Muscle of leg (tissue), 11 donors: ENCODE measurements around the gene ALDH3B1. TPM values are rescaled to one million over a fixed set of nuclear protein-coding genes. Genes with fewer than 3 reads are reported as not detected.

ENCODE experiments used
- DNase-seq: peaks from one replicate; pipeline ENCODE4 v3.0.0; 2013
- H3K27ac ChIP-seq: one replicate; pipeline ENCODE4 v1.5.1; 2013; ENCODE audit warnings: mild to moderate bottlenecking, low read length, control low read depth
- H3K27me3 ChIP-seq: one replicate; pipeline ENCODE4 v1.6.1; 2013; ENCODE audit warnings: low read length; ENCODE audit not compliant: control insufficient read depth, insufficient read depth
- H3K36me3 ChIP-seq: one replicate; pipeline ENCODE4 v1.6.1; 2013; ENCODE audit warnings: low read length; ENCODE audit not compliant: control insufficient read depth, insufficient read depth
- H3K4me1 ChIP-seq: one replicate; pipeline ENCODE4 v1.6.1; 2013; ENCODE audit warnings: low read length; ENCODE audit not compliant: control insufficient read depth, insufficient read depth
- H3K4me3 ChIP-seq: one replicate; pipeline ENCODE4 v1.5.1; 2013; ENCODE audit warnings: low read length, control low read depth
- H3K9me3 ChIP-seq: replicated peaks from 2 replicates; pipeline ENCODE4 v1.6.1; 2013; ENCODE audit warnings: low read depth, low read length; ENCODE audit not compliant: control insufficient read depth
- WGBS: methylation state at CpG from one replicate; pipeline ENCODE4 v1.1.5; 2013; ENCODE audit warnings: missing lambda C conversion rate; ENCODE audit not compliant: insufficient coverage; 5-methylcytosine and 5-hydroxymethylcytosine counted together
- polyA plus RNA-seq, 8 donors: library from polyadenylated mRNA; unstranded; fragments of 120-200 nt; gene quantifications; one replicate each; pipeline versions ENCODE4 v1.2.1 to v1.2.3, GENCODE V29; 2013; ENCODE audit warnings: inconsistent platforms in 1 of 8, low replicate concordance in 1 of 8; ENCODE audit not compliant: insufficient read length in 8 of 8, insufficient read depth in 1 of 8
- total RNA-seq: library from RNA; stranded (reverse); fragments of 120-200 nt; gene quantifications from one replicate; pipeline ENCODE4 v1.2.4, GENCODE V29; 2013

ALDH3B1 gene
- total and polyA plus RNA-seq, 9 donors, result 3.2 to 10.7 (median 5.4) TPM

- Histone ChIP-seq H3K9me3 (no peaks in the 10 kb centered on the region), H3K4me1 (peaks cover 18% of the 10 kb centered on the region), H3K36me3 (peaks cover 29% of the 10 kb centered on the region), H3K27ac (peak within 1 kb of the TSS; percentile 88), H3K27me3 (no peaks in the 10 kb centered on the region), H3K4me3 (peak within 1 kb of the TSS; percentile 95)
- under 1% methylated on average over 36 of the region's 56 CpGs for WGBS
- DNase-seq, result peak; percentile 100
Observed at GRCh38 chr11:68030318-68031143, 20.4 kb downstream of the ALDH3B1 start, which contains the start of gene NDUFS8. Gene NDUFS8 (plus strand): TSS chr11:68030681. CDS start chr11:68032152, 1,471 bp downstream.

GRCh38 chr11:68031144-68031464 lies 21.0 kb downstream of the ALDH3B1 start:
- Histone ChIP-seq H3K4me1 (peaks cover 18% of the 10 kb centered on the region), H3K27ac (peak overlapping the region; percentile 88), H3K36me3 (peaks cover 33% of the 10 kb centered on the region), H3K4me3 (peak overlapping the region; percentile 95), H3K27me3 (no peaks in the 10 kb centered on the region), H3K9me3 (no peaks in the 10 kb centered on the region)
- no peak for DNase-seq
- WGBS, result 18% methylated on average over 9 of the region's 10 CpGs

DNA sequence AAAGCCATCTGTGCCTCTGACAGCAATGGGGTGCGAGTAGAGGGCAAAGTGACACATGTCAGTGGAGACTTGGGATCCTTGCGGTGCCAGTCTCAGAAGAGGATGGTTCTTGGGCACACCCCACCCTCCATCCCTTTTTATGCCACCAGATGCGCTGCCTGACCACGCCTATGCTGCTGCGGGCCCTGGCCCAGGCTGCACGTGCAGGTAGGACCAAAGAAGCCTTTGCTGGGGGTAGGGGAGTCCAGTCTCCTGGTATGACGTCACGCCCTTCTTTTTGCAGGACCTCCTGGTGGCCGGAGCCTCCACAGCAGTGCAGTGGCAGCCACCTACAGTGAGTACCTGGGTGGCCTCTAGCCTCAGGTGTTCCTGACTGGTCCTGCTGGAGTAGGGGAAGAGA lies 21.9 kb downstream of the ALDH3B1 start:
- Histone ChIP-seq H3K9me3 (no peaks in the 10 kb centered on the region), H3K27ac (no peak overlapping the region), H3K27me3 (no peaks in the 10 kb centered on the region), H3K4me1 (peaks cover 25% of the 10 kb centered on the region), H3K36me3 (peaks cover 39% of the 10 kb centered on the region), H3K4me3 (no peak overlapping the region)
- no peak for DNase-seq
- WGBS, result 66% methylated on average over 4 of the region's 9 CpGs

DNA sequence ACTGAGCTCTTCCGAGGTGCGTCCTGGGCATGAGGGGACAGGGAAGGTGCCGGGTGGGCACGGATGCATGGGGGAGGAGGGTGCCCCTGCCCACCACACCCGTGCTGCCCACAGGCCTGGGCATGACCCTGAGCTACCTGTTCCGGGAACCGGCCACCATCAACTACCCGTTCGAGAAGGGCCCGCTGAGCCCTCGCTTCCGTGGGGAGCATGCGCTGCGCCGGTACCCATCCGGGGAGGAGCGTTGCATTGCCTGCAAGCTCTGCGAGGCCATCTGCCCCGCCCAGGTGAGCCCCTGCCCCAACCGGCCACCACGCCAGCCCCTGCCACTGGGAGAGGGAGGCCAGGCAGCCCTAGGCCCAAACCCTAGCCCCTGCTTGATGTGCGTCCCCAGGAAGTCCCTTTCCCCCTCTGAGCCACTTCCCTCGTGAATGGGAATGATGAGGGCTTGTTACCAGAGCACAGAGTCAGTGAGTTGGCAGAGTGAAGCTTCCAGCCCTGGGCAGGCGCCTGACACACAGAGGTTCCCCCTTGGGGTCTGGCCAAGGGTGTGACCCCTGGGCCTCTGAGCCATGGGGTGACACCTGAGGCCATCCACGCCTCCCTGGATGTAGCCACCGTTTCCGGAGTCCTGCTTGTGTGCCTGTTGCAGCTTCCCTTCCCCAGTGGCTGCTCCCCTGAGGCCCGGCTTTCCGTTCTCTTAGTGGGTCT lies 23.0 kb downstream of the ALDH3B1 start:
- DNase-seq, result no peak
- 91% methylated on average over 27 of the region's 29 CpGs for WGBS
- H3K27me3 ChIP-seq, result no peaks in the 10 kb centered on the region
- no peak overlapping the region for H3K4me3 ChIP-seq
- peaks cover 41% of the 10 kb centered on the region for H3K36me3 ChIP-seq
- H3K4me1 ChIP-seq, result peaks cover 35% of the 10 kb centered on the region
- H3K9me3 ChIP-seq, result no peaks in the 10 kb centered on the region
- H3K27ac ChIP-seq, result no peak overlapping the region

DNA sequence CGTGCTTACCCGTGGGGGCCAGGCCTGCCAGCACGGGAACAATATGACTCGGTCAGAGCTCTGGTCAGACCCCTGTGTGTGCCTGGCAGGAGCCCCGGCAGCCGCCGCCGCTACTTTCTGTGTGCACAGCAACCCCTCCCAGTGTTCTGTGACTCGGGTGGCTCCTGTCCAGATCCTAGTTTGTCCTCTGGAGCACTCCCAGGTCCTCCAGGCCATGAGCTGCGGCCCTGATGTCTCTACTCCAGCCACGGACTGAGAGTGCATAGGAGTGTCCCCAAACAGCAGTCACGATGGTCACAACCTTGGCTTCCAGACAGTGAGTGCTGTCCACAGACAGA lies 23.6 kb downstream of the ALDH3B1 start:
- Histone ChIP-seq H3K27ac (no peak overlapping the region), H3K4me1 (peaks cover 40% of the 10 kb centered on the region), H3K4me3 (no peak overlapping the region), H3K9me3 (no peaks in the 10 kb centered on the region), H3K36me3 (peaks cover 41% of the 10 kb centered on the region), H3K27me3 (no peaks in the 10 kb centered on the region)
- 90% methylated on average over 12 of the region's 12 CpGs for WGBS
- DNase-seq, result no peak

- DNase-seq, result no peak
- Histone ChIP-seq H3K36me3 (peaks cover 41% of the 10 kb centered on the region), H3K9me3 (no peaks in the 10 kb centered on the region), H3K27ac (no peak overlapping the region), H3K27me3 (no peaks in the 10 kb centered on the region), H3K4me1 (peaks cover 50% of the 10 kb centered on the region), H3K4me3 (no peak overlapping the region)
- 87% methylated on average over 10 of the region's 13 CpGs for WGBS
Observed at GRCh38 chr11:68035266-68035876, 25.2 kb downstream of the ALDH3B1 start.

GRCh38 chr11:68036141-68036716 lies 26.1 kb downstream of the ALDH3B1 start:
- WGBS, result 81% methylated on average over 27 of the region's 27 CpGs
- Histone ChIP-seq H3K36me3 (peaks cover 41% of the 10 kb centered on the region), H3K27me3 (no peaks in the 10 kb centered on the region), H3K4me1 (peaks cover 54% of the 10 kb centered on the region), H3K27ac (peak overlapping the region; percentile 71), H3K9me3 (no peaks in the 10 kb centered on the region), H3K4me3 (no peak overlapping the region)
- DNase-seq, result no peak

DNA sequence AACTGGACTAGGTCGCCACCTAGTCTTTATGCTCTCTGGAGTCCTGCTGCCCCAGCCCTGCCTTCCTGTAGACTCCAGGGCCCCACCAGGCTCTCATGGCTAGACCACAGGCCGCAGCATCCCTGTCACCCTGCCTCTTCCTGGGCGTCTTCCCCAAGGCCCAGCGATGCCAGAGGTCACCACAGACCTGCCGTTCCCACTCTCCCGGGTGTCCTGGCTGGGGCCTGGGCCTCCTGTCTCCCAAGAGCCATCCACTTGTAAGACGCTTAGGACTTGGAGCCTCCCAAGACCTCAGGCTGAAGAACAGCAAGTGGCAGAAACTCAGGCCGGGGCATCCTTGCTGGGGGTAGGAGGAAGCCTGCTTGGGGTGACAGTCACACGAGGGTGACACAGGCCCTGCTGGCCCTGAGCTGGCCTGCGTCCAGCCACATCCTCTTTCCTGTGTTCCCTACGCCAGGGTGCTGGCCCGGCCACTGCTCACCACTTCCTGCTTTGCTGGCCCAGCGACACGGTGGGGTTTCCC lies 26.7 kb downstream of the ALDH3B1 start:
- no peak overlapping the region for H3K4me3 ChIP-seq
- peaks cover 41% of the 10 kb centered on the region for H3K36me3 ChIP-seq
- H3K9me3 ChIP-seq, result no peaks in the 10 kb centered on the region
- H3K4me1 ChIP-seq, result peaks cover 54% of the 10 kb centered on the region
- DNase-seq, result peak; percentile 60
- H3K27ac ChIP-seq, result peak overlapping the region; percentile 71
- 75% methylated on average over 8 of the region's 14 CpGs for WGBS
- H3K27me3 ChIP-seq, result no peaks in the 10 kb centered on the region

DNA sequence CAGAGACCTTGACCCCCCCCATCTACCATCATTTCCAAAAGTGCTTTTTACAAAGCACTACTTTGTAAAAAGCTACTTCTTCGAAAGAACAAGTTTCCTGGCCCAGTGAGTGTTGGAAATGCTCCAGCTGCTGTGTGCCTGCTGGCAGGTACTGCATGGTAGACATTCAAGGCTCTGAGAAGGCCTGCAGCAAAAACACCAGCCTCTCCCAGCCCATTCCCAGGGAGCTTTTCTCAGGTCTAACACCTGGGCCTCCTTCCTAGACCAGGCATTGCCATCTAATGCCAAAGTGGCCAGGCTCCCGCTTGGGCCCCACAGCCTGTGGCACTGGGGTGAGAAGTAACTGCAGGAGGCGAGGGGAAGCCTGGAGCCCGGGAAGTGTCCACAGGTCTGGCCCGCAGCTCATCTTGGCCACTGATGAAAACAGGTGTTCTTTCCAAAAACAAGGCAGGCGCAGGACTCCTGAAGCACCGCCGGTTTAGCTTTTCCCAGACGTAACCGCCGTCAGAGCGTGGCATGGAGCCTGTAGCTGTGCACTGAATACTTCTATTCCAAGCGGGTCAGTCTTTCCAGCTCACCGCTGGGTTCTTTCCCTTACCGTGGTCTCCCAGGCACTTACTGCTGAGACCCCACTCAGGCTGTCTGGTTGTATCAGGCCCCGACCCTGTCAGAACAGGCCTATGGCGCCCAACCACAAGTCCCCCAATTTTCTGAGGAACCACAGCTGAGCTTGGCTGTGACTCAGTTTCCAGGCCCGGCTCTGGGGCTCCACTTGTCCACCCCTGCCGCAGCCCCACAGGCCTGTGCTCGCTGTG lies 27.5 kb downstream of the ALDH3B1 start:
- peak overlapping the region; percentile 85 for H3K27ac ChIP-seq
- H3K27me3 ChIP-seq, result no peaks in the 10 kb centered on the region
- H3K36me3 ChIP-seq, result peaks cover 37% of the 10 kb centered on the region
- no peak overlapping the region for H3K4me3 ChIP-seq
- H3K4me1 ChIP-seq, result peaks cover 58% of the 10 kb centered on the region
- WGBS, result 67% methylated on average over 18 of the region's 20 CpGs
- no peak for DNase-seq
- H3K9me3 ChIP-seq, result no peaks in the 10 kb centered on the region
